ENCODE results near the gene LITAF.

- TF ChIP-seq EP300 (conservative IDR thresholded peaks at IDR 0.05; ENCODE audit: poor library complexity, severe bottlenecking): no peak
- no peak for TF ChIP-seq CTCF (IDR thresholded peaks at IDR 0.05; ENCODE audit: poor library complexity, severe bottlenecking)
- TF ChIP-seq EZH2 (IDR thresholded peaks at IDR 0.05; ENCODE audit: borderline replicate concordance, insufficient read depth, low read length, poor library complexity, severe bottlenecking): no peak
- no peak for TF ChIP-seq TAF1 (IDR thresholded peaks at IDR 0.05; ENCODE audit: low read depth)
- TF ChIP-seq POLR2AphosphoS5 (IDR thresholded peaks at IDR 0.05): no peak
- no peak for TF ChIP-seq SMC3 (conservative IDR thresholded peaks at IDR 0.05; ENCODE audit: poor library complexity)
These were observed 15.9 kb downstream of the LITAF start for GRCh38 chr16:11570806-11571205.
